Hypothalamus (tissue), 51 donors: ENCODE measurements around the gene SORL1.

ENCODE experiments used
- DNase-seq, 51 donors: peaks; one replicate each; lab custom pipeline; 2025; lab: John Stamatoyannopoulos, UW

Gene SORL1

DNA sequence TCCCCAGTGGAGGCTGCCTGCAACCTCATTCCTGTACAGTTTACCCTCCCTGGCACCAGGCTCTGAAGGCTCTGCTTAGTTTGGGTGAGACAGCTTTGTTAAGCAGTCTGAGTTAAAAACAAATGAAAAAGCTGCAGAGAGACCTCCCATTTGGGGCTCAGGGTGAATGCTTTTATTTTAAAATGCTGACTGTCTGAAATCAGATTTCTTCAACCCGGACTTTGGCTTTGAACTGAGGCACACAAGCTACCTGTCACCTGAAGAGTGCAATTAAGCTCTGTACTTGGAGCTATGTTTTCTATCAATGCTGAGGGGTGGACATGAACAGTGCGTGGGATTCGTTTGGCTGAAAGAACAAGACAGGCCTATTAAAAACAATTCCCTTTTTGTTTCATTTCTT is 218.2 kb downstream of the SORL1 start:
- DNase-seq = peak in 1 of 51 donors; percentile 73

DNA sequence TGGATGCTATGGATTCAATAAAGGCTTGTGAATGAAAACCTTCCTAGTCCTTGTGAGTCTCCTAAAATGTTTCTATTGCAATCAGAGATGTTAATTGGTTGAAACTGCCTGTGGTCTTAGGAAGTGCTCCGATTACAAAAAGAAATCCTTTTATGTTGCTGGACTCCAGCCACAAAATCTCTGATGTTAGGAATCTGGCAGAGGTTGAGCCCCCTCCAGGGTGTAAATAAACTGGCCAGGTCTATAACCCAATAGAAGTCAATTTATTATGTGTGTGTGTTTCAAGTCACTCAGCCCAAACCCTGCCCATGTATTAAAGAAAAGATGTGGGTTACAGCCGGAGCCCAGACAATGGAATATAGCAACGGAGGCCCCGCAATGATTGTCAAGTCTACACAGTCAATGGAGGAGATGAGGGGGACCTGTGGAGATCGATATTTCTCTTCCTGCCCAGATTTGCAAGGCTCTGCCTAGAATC is 218.7 kb downstream of the SORL1 start:
- peak in 1 of 51 donors; percentile 77 for DNase-seq

DNA sequence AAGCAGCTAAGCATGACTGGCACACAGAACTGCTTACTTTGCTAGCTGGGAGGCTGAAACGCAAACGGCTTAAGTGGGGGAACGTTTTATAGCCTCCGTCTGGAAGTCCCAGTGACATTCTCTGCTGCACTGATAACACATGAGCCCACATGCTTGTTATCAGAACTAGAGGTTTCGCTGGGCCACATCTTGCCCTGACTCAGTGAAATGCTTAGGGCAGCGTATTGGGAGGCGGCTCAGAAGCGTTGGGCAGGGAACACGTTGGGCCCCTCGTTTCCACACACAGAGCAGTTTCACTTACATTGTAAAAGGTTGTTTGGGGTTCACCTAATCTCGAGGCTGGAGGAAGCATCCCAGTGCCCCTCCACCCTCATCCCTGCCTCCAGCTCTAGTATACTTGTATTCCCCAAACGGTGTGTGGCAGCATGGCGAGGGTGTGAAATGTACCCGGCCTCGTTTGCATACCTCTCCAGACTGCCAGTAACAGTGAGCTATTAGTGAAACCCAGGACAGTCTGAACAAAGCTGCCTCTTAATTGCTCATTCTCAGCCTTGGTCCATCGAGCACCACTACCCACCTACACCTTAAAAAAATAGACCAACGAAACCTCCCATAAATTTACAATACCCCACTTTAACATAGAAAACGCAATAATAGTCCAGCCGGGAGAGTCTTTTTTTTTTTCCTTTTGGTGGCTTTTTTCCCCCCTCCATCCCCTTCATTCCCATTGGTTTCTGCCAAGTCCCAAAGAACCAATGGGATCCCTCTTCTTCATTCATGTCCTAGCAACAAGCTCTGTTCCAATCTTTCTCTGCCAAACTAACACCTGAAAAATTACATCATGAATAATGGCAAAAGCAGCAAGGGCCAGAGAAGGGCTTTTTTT is 219.4 kb downstream of the SORL1 start:
- DNase-seq = peak in 27 of 51 donors; percentile 15 to 89 (median 50)

DNA sequence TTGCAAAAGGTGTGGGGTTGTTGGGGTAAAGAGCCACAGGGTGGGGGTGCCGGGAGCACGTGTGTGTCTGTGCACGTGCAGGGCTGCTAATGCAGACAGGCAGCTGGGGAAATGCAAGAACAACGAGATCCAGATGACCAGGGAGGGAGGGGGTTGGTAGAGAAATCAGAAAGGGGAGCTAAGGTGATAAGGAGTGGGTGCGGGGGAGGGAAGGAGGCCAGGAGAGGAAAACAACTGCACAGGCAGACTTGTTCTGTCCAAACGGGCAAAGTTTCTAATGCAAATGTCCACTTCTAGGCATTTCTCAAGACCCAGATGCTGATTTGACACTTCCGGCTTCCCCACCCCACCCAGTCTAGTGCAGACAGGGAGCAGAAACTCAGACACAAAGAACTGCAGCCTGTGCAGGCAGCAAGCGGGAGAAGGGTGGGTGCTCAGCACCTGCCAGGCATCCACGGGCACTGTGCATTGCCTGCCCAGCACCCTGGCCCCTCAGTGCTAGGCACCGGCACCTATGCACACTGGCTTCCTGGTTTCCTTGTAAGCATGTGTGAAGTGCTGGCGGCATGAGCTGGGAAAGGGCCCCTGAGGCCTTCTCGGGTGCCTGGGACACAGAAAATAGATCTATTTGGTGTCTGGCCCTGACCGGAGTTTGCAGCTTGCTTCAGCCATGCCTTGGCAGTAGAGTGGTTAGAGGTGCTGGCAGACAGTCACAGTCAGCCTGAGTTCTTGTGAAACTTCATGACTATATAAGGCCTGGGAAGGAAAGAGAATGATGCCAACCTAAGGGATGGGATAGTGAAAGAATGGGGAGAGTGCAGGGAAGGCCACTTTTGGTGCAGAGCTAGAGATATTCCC is 220.7 kb downstream of the SORL1 start:
- DNase-seq = peak in 1 of 51 donors; percentile 9

DNA sequence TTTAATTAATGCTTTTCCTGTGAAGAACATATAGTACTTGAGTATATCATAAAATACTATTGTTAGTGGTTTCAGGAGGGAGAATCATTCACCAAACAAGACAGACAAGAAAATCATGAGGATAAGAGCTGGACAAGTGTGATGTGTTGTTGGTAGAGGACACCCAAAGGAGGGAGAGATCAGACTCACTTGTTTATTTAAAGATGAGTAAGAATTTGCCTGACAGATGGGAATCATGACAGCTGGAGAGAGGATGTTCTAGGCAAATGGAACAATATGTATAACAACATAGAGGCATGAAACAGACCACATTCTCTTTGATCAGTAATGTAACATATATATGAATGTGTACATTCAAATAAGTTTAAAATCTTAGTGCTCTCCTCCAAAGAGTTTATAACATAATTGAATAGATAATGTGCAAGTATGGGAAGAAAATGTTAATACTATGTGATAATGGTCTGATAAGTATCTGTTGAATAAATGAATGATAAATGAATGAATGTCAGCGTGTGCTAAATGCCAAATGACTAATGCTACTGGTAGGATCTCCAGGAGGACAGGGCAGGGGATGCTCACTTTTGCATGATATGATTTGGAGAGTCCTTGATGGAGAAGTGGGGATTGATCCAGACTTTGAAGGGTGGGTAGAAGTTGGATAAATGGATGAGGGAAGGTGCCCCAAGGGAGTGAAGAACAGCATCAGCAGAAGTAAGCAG is 229.6 kb downstream of the SORL1 start:
- DNase-seq = no peak
